B cell (primary cell): ENCODE measurements around the gene IMP3.

Source experiments
- EZH2 ChIP-seq: IDR thresholded peaks from 2 replicates; pipeline ENCODE4 v1.6.1; 2012; ENCODE audit warnings: borderline replicate concordance, low read depth, mild to moderate bottlenecking, moderate library complexity, low read length; ENCODE audit not compliant: insufficient read depth, poor library complexity, severe bottlenecking
- TF ChIP-seq, protein P1 (sequence below): fragments of 200-600 bp; IDR thresholded peaks from one replicate; pipeline ENCODE4 v1.8.0; 2022; ENCODE audit warnings: antibody characterized with exemption, mild to moderate bottlenecking

GRCh38 chr15:75655931-75656330 lies 15.9 kb upstream of the IMP3 start:
- TF ChIP-seq, protein P1, sequence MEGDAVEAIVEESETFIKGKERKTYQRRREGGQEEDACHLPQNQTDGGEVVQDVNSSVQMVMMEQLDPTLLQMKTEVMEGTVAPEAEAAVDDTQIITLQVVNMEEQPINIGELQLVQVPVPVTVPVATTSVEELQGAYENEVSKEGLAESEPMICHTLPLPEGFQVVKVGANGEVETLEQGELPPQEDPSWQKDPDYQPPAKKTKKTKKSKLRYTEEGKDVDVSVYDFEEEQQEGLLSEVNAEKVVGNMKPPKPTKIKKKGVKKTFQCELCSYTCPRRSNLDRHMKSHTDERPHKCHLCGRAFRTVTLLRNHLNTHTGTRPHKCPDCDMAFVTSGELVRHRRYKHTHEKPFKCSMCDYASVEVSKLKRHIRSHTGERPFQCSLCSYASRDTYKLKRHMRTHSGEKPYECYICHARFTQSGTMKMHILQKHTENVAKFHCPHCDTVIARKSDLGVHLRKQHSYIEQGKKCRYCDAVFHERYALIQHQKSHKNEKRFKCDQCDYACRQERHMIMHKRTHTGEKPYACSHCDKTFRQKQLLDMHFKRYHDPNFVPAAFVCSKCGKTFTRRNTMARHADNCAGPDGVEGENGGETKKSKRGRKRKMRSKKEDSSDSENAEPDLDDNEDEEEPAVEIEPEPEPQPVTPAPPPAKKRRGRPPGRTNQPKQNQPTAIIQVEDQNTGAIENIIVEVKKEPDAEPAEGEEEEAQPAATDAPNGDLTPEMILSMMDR, result no peak
- no peak for TF ChIP-seq EZH2
